Tibial nerve (tissue), 4 donors: ENCODE results near the gene SOWAHA. TPM values are rescaled to one million over a fixed set of nuclear protein-coding genes. Genes with fewer than 3 reads are reported as not detected.
"Not testable (repeated sequence)": the region's sequence is repeated elsewhere in the genome, so short reads cannot be mapped to it uniquely, and the experiment has no call there.

Source experiments
- DNase-seq, 2 donors: peaks; one replicate each; pipeline ENCODE4 v3.0.0-alpha.2; 2019; ENCODE audit warnings: low spot score in 2 of 2
- H3K27ac ChIP-seq, 4 donors: fragments of 200-600 bp; sonication (generic) in 3 of 4; one replicate each; pipeline ENCODE4 v1.5.1; 2017 to 2019; ENCODE audit warnings: mild to moderate bottlenecking in 1 of 4
- H3K27me3 ChIP-seq, 2 donors: fragments of 200-600 bp; sonication (generic) in 1 of 2; one replicate each; pipeline versions ENCODE4 v1.5.1 to v1.6.0; 2017 to 2019
- H3K36me3 ChIP-seq, 3 donors: fragments of 200-600 bp; sonication (generic); one replicate each; pipeline ENCODE4 v1.5.1; 2018 to 2019
- H3K4me1 ChIP-seq, 4 donors: fragments of 200-600 bp; sonication (generic) in 3 of 4; one replicate each; pipeline ENCODE4 v1.5.1; 2017 to 2019
- H3K4me3 ChIP-seq, 4 donors: fragments of 200-600 bp; sonication (generic) in 3 of 4; one replicate each; pipeline ENCODE4 v1.5.1; 2017 to 2019; ENCODE audit warnings: mild to moderate bottlenecking in 1 of 4, moderate library complexity in 1 of 4
- H3K9me3 ChIP-seq, 4 donors: fragments of 200-600 bp; sonication (generic) in 3 of 4; one replicate each; pipeline ENCODE4 v1.5.1; 2017 to 2019
- EP300 ChIP-seq, 2 donors: sonication (generic); formaldehyde crosslinking; IDR thresholded peaks; one replicate each; pipeline ENCODE4 v1.6.1; 2017; ENCODE audit warnings: antibody characterized with exemption in 2 of 2, mild to moderate bottlenecking in 1 of 2
- POLR2A ChIP-seq, 2 donors: fragments of 450-650 bp; IDR thresholded peaks; one replicate each; pipeline ENCODE4 v1.6.1; 2017; ENCODE audit warnings: antibody characterized with exemption in 2 of 2, mild to moderate bottlenecking in 2 of 2, moderate library complexity in 2 of 2
- WGBS, 2 donors: methylation state at CpG; one replicate each; pipeline ENCODE4 v1.1.5; 2018; 5-methylcytosine and 5-hydroxymethylcytosine counted together
- total RNA-seq, 4 donors: library from RNA; depleted of rRNA; stranded (reverse); fragments of >200 nt; gene quantifications; one replicate each; pipeline ENCODE4 v1.1.0, GENCODE V29; 2016
- TF ChIP-seq, protein P1 (sequence below), 5 experiments: fragments of 200-600 bp in 3 of 5; fragments of 450-650 bp in 2 of 5; sonication (generic) in 3 of 5; IDR thresholded peaks; one replicate each; pipeline ENCODE4 v1.5.1; 2016 to 2019; ENCODE audit warnings: antibody characterized with exemption in 5 of 5, mild to moderate bottlenecking in 3 of 5, moderate library complexity in 2 of 5

SOWAHA gene
- total RNA-seq, 4 donors from 2014 or later, result 0.44 to 2.9 (median 0.99) TPM

GRCh38 chr5:132853323-132853722 lies 40.2 kb downstream of the SOWAHA start:
- WGBS, 2 donors, result 88 to 90% methylated on average over 3 of the region's 3 CpGs
- no peaks in the 10 kb centered on the region for H3K36me3 ChIP-seq
- H3K27ac ChIP-seq, result no peak overlapping the region
- H3K27me3 ChIP-seq, result no peaks in the 10 kb centered on the region
- TF ChIP-seq, protein P1, sequence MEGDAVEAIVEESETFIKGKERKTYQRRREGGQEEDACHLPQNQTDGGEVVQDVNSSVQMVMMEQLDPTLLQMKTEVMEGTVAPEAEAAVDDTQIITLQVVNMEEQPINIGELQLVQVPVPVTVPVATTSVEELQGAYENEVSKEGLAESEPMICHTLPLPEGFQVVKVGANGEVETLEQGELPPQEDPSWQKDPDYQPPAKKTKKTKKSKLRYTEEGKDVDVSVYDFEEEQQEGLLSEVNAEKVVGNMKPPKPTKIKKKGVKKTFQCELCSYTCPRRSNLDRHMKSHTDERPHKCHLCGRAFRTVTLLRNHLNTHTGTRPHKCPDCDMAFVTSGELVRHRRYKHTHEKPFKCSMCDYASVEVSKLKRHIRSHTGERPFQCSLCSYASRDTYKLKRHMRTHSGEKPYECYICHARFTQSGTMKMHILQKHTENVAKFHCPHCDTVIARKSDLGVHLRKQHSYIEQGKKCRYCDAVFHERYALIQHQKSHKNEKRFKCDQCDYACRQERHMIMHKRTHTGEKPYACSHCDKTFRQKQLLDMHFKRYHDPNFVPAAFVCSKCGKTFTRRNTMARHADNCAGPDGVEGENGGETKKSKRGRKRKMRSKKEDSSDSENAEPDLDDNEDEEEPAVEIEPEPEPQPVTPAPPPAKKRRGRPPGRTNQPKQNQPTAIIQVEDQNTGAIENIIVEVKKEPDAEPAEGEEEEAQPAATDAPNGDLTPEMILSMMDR (IDR thresholded peaks at IDR 0.05), result no peak
- no peak for TF ChIP-seq POLR2A (IDR thresholded peaks at IDR 0.05)
- no peak for TF ChIP-seq EP300 (IDR thresholded peaks at IDR 0.05)
- H3K4me3 ChIP-seq, result no peak overlapping the region
- DNase-seq, result no peak
- no peaks in the 10 kb centered on the region for H3K9me3 ChIP-seq
- no peaks in the 10 kb centered on the region for H3K4me1 ChIP-seq

DNA sequence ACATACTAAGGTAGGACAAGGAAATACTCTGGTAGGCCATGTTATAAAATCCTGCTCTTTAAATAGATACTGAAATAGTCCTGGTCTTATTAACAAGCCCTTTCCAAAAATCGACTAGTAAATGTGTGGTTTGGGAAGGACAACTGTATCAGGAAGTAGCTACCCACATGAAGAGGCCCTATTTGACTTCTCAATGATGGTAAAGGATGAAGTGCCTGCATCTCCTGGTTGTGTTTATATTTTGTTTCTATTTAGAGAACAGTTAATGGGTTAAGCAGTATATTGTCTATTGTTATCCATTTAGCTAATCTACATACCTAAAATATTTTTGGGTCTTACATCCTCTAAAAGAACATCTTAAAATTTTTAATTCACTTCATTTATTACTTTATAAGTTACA lies 40.7 kb downstream of the SOWAHA start:
- Histone ChIP-seq H3K27me3 (no peaks in the 10 kb centered on the region), H3K36me3 (no peaks in the 10 kb centered on the region), H3K4me1 (no peaks in the 10 kb centered on the region), H3K9me3 (no peaks in the 10 kb centered on the region), H3K4me3 (no peak overlapping the region), H3K27ac (no peak overlapping the region)
- 15 to 31% methylated on average over 1 of the region's 1 CpG for WGBS, 2 donors
- no peak for DNase-seq
- no peak for TF ChIP-seq POLR2A (IDR thresholded peaks at IDR 0.05)
- TF ChIP-seq, protein P1 (IDR thresholded peaks at IDR 0.05), result no peak
- no peak for TF ChIP-seq EP300 (IDR thresholded peaks at IDR 0.05)

DNA sequence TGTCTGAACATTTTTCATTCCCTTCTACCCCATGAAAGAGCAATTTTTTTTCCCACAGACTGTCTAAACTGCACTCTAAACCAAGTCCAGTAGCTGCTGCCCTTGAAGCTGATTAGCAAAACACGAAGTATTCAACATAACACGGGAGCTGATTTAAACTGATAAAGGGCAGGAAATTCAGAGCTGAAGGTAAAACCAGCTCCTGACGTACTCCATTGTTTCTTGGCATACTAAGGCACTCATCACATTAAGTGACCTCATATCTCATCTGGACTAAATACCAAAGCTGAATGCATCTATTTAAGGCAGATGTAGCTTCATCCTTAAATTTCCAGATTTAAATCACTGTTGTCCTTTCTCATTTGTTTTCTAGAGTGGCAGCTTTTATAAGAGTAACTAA lies 41.2 kb downstream of the SOWAHA start:
- no peak for DNase-seq
- Histone ChIP-seq H3K36me3 (no peaks in the 10 kb centered on the region), H3K9me3 (no peaks in the 10 kb centered on the region), H3K27ac (no peak overlapping the region), H3K4me3 (no peak overlapping the region), H3K27me3 (no peaks in the 10 kb centered on the region), H3K4me1 (no peaks in the 10 kb centered on the region)
- TF ChIP-seq EP300 (IDR thresholded peaks at IDR 0.05) (no peak), POLR2A (IDR thresholded peaks at IDR 0.05) (no peak)
- TF ChIP-seq, protein P1 (IDR thresholded peaks at IDR 0.05), result no peak
- WGBS, 2 donors, result 29 to 36% methylated on average over 3 of the region's 3 CpGs

GRCh38 chr5:132854992-132855391 lies 41.9 kb downstream of the SOWAHA start:
- not testable (repeated sequence) for H3K9me3 ChIP-seq, H3K27me3 ChIP-seq, H3K4me3 ChIP-seq, H3K36me3 ChIP-seq, H3K4me1 ChIP-seq, H3K27ac ChIP-seq, DNase-seq
- WGBS, 2 donors, result 96 to 98% methylated on average over 5 of the region's 5 CpGs

- 80 to 90% methylated on average over 3 of the region's 3 CpGs for WGBS, 2 donors
- no peak for DNase-seq
- no peaks in the 10 kb centered on the region for H3K36me3 ChIP-seq
- no peaks in the 10 kb centered on the region for H3K9me3 ChIP-seq
- no peak overlapping the region for H3K27ac ChIP-seq
- H3K4me1 ChIP-seq, result no peaks in the 10 kb centered on the region
- TF ChIP-seq, protein P1 (IDR thresholded peaks at IDR 0.05), result no peak
- TF ChIP-seq POLR2A (IDR thresholded peaks at IDR 0.05) (no peak), EP300 (IDR thresholded peaks at IDR 0.05) (no peak)
- H3K27me3 ChIP-seq, result no peaks in the 10 kb centered on the region
- H3K4me3 ChIP-seq, result no peak overlapping the region
These were observed 42.9 kb downstream of the SOWAHA start for GRCh38 chr5:132856011-132856410.

DNA sequence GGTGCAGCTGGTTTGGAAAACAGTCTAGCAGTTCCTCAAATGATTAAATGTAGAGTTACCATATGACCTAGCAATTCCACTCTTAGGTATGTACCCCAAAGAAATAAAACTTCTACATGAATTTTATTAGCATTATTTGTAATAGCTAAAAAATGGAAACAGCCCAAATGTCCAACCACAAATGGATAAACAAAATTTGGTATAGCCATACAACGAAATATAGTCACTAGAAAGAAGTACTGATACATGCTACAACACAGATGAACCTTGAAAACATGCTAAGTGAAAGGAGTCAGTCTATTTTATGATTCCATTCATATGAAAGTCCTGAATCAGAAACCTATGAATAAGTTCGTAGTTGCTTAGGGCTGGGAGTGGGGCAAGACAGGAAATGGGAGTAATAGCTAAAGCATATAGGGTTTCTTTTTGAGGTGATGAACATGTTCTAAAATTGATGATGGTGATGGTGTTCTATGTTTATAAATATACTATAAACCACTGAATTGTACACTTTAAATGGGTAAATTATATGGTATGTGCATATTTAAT lies 46.9 kb downstream of the SOWAHA start:
- no peaks in the 10 kb centered on the region for H3K27me3 ChIP-seq
- H3K27ac ChIP-seq, result no peak overlapping the region
- TF ChIP-seq EP300 (IDR thresholded peaks at IDR 0.05) (no peak), POLR2A (IDR thresholded peaks at IDR 0.05) (no peak)
- TF ChIP-seq, protein P1 (IDR thresholded peaks at IDR 0.05), result no peak
- WGBS, 2 donors, result 74 to 77% methylated on average over 2 of the region's 2 CpGs
- H3K36me3 ChIP-seq, result no peaks in the 10 kb centered on the region
- no peak for DNase-seq
- H3K4me3 ChIP-seq, result no peak overlapping the region
- H3K9me3 ChIP-seq, result no peaks in the 10 kb centered on the region
- H3K4me1 ChIP-seq, result no peaks in the 10 kb centered on the region
